H1 (cell line): ENCODE measurements around the gene LDLRAD1.

ENCODE experiments used
- ASH2L ChIP-seq: fragments of 200-600, 300-600 bp; sonication (generic); IDR thresholded peaks from one replicate; pipeline ENCODE4 v1.7.1; 2017; ENCODE audit warnings: low read length
- ATF2 ChIP-seq: IDR thresholded peaks from 2 replicates; pipeline ENCODE4 v1.6.1; 2012; ENCODE audit warnings: low read length, inconsistent platforms
- CBX5 ChIP-seq: fragments of 300-800, 300-1000 bp; sonication (generic); IDR thresholded peaks from 2 replicates; pipeline ENCODE4 v1.7.1; 2016; ENCODE audit warnings: antibody characterized with exemption, low read length, low read depth
- CTCF ChIP-seq, 3 experiments: IDR thresholded peaks; 1 replicate in 2 of 3; 2 replicates in 1 of 3; pipeline versions ENCODE4 v1.5.1 to v1.6.1; 2011; ENCODE audit warnings: low read length in 3 of 3, mild to moderate bottlenecking in 3 of 3, inconsistent platforms in 2 of 3, low read depth in 1 of 3, moderate library complexity in 1 of 3; ENCODE audit not compliant: insufficient read depth in 1 of 3; ENCODE audit errors: control extremely low read depth in 1 of 3
- EGR1 ChIP-seq: IDR thresholded peaks from 2 replicates; pipeline ENCODE4 v1.6.1; 2011; ENCODE audit warnings: low read depth, low read length, borderline replicate concordance
- EZH2 ChIP-seq: fragments of 200-600 bp; sonication (generic); IDR thresholded peaks from 2 replicates; pipeline ENCODE4 v1.7.1; 2012; ENCODE audit warnings: low read depth, mild to moderate bottlenecking, moderate library complexity, low read length, inconsistent platforms; ENCODE audit not compliant: severe bottlenecking
- KDM1A ChIP-seq: fragments of 200-600, 300-600 bp; sonication (generic); IDR thresholded peaks from 2 replicates; pipeline ENCODE4 v1.7.1; 2016; ENCODE audit warnings: mild to moderate bottlenecking, low read length, borderline replicate concordance
- POLR2AphosphoS5 ChIP-seq: IDR thresholded peaks from 2 replicates; pipeline ENCODE4 v1.6.1; 2011; ENCODE audit warnings: low read depth, low read length
- RAD21 ChIP-seq, 2 experiments: IDR thresholded peaks in 1 of 2; conservative IDR thresholded peaks in 1 of 2; 2 replicates each; pipeline ENCODE4 v1.6.1; 2011; ENCODE audit warnings: low read depth in 2 of 2, low read length in 2 of 2, improper control_type of control experiment in 1 of 2, inconsistent platforms in 1 of 2, mild to moderate bottlenecking in 1 of 2, moderate library complexity in 1 of 2
- TBP ChIP-seq: IDR thresholded peaks from 2 replicates; pipeline ENCODE4 v1.6.1; 2011; ENCODE audit warnings: low read depth, low read length, improper control_type of control experiment

GRCh38 chr1:54011316-54012007 is 6.5 kb downstream of the LDLRAD1 start:
- TF ChIP-seq EGR1 (no peak), ASH2L (no peak), POLR2AphosphoS5 (no peak), ATF2 (no peak), TBP (no peak), RAD21 (IDR thresholded peaks at IDR 0.05 in 1 of 2, conservative IDR thresholded peaks at IDR 0.05 in 1 of 2; ENCODE audit: low read depth in 2 of 2, low read length in 2 of 2) (no peak), EZH2 (no peak), KDM1A (no peak), CTCF (IDR thresholded peaks at IDR 0.05; ENCODE audit: control extremely low read depth in 1 of 3, insufficient read depth in 1 of 3, low read depth in 1 of 3, low read length in 3 of 3) (no peak), CBX5 (no peak)
